Measurements from ENCODE around the gene ZBTB42. TPM values are rescaled to one million over a fixed set of nuclear protein-coding genes. Genes with fewer than 3 reads are reported as not detected.
A peak's percentile ranks its signal among the peaks of the same experiment; 100 is the strongest.

The ZBTB42 gene
- total RNA-seq, 1 experiment from 2014 or later = 6.1 TPM

DNA sequence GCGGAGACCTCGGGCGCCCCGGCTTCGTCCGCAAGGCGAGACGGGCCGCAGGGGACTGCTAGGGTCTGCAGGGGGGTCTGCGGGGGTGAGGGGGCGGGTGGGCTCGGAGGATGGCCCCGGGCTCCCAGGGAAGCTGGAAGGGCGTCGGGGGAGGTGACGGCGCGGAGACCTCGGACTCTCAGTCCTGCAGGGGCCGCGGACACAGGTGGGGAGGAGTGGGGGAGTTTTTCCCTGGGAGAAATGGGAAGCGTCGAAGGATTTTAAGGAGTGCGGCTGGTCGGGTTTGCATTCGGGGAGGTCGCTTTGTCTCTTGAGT is 25.9 kb downstream of the ZBTB42 start:
- Histone ChIP-seq H3K23me2 (ENCODE audit: insufficient read length, low read depth, low read length, poor library complexity, severe bottlenecking) (peaks cover 15% of the 10 kb centered on the region), H2BK15ac (ENCODE audit: low read depth, low read length) (no peak overlapping the region), H3K27me3 (ENCODE audit: insufficient read depth, low read length) (peaks cover 8% of the 10 kb centered on the region; the same call in 1 of the 2 replicates), H3K56ac (ENCODE audit: insufficient read length, low read depth, low read length) (no peak overlapping the region), H4K91ac (ENCODE audit: insufficient read length, low read depth, low read length) (no peak overlapping the region), H3K4me1 (ENCODE audit: insufficient read depth, low read length) (no peaks in the 10 kb centered on the region), H3K14ac (ENCODE audit: insufficient read depth, low read length) (no peak overlapping the region), H3T11ph (ENCODE audit: low read length) (no peak overlapping the region), H3K27ac (ENCODE audit: insufficient read length, low read depth, low read length) (no peak overlapping the region), H3K9ac (ENCODE audit: extremely low read depth, insufficient read length, low read length) (no peak overlapping the region), H3K79me1 (ENCODE audit: insufficient read depth, low read depth, low read length, poor library complexity, severe bottlenecking) (no peaks in the 10 kb centered on the region), H4K20me1 (ENCODE audit: control insufficient read depth, insufficient read depth, insufficient read length) (no peaks in the 10 kb centered on the region), H3K4me2 (ENCODE audit: insufficient read depth, insufficient read length, low read length) (peak overlapping the region; percentile 58), H2BK5ac (ENCODE audit: insufficient read length, low read length) (no peak overlapping the region), H2BK120ac (ENCODE audit: low read depth, low read length, poor library complexity, severe bottlenecking) (no peak overlapping the region), H2BK12ac (ENCODE audit: insufficient read length, low read depth, low read length) (no peak overlapping the region), H3K18ac (ENCODE audit: insufficient read length, low read depth, low read length) (no peak overlapping the region), H3K9me3 (ENCODE audit: control insufficient read depth, low read depth, low read length) (no peaks in the 10 kb centered on the region), H3K4ac (ENCODE audit: low read depth, low read length) (no peak overlapping the region), H3K23ac (ENCODE audit: insufficient read length, low read depth, low read length) (no peak overlapping the region), H4K5ac (ENCODE audit: insufficient read length, low read depth, low read length) (no peak overlapping the region), H2BK20ac (ENCODE audit: low read depth, low read length, poor library complexity, severe bottlenecking) (no peak overlapping the region), H4K8ac (replicated peaks; ENCODE audit: insufficient read length, low read depth, low read length) (no peak overlapping the region), H3K79me2 (ENCODE audit: insufficient read depth, low read length) (no peaks in the 10 kb centered on the region), H2AK5ac (ENCODE audit: insufficient read length, low read length) (no peak overlapping the region), H2AFZ (ENCODE audit: low read length) (no peak overlapping the region)
- Mint-ChIP-seq H3K4me3 (peak overlapping the region; percentile 65 to 80), H3K27me3 (ENCODE audit: low read depth) (peaks cover 42% of the 10 kb centered on the region), H3K4me1 (peaks cover 7 to 14% of the 10 kb centered on the region in 2 experiments; a peak in 3 of 4 replicates), H3K9me3 (peaks cover 10 to 12% of the 10 kb centered on the region in 2 experiments), H3K36me3 (ENCODE audit: insufficient read depth in 1 of 3, low read depth in 3 of 3) (peaks cover 0 to 6% (median 5%) of the 10 kb centered on the region in 3 experiments; a peak in 5 of 7 replicates), H3K27ac (no peak overlapping the region; a peak in 1 of 7 replicates)
- WGBS (ENCODE audit: extremely low coverage, insufficient read length, low lambda C conversion rate) = no CpG with 5 or more reads among the region's 27 CpGs
- no peak for DNase-seq
- TF ChIP-seq, protein P1, sequence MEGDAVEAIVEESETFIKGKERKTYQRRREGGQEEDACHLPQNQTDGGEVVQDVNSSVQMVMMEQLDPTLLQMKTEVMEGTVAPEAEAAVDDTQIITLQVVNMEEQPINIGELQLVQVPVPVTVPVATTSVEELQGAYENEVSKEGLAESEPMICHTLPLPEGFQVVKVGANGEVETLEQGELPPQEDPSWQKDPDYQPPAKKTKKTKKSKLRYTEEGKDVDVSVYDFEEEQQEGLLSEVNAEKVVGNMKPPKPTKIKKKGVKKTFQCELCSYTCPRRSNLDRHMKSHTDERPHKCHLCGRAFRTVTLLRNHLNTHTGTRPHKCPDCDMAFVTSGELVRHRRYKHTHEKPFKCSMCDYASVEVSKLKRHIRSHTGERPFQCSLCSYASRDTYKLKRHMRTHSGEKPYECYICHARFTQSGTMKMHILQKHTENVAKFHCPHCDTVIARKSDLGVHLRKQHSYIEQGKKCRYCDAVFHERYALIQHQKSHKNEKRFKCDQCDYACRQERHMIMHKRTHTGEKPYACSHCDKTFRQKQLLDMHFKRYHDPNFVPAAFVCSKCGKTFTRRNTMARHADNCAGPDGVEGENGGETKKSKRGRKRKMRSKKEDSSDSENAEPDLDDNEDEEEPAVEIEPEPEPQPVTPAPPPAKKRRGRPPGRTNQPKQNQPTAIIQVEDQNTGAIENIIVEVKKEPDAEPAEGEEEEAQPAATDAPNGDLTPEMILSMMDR (conservative IDR thresholded peaks at IDR 0.05) = no peak
